Left lung (tissue), 10 donors: ENCODE data around the gene DHDDS. TPM values are rescaled to one million over a fixed set of nuclear protein-coding genes. Genes with fewer than 3 reads are reported as not detected.
A peak's percentile ranks its signal among the peaks of the same experiment; 100 is the strongest.

ENCODE experiments used
- ATAC-seq: fragments of 200-7000 bp; cut with Tn5 transposase; one replicate; pipeline ENCODE4 v1.9.1; 2020; ENCODE audit warnings: moderate library complexity
- DNase-seq, 4 donors: peaks; one replicate each; pipeline ENCODE4 v3.0.0-alpha.2; 2013 to 2020
- H3K27ac ChIP-seq, 2 donors: fragments of 200-600 bp; sonication (generic) in 1 of 2; one replicate each; pipeline versions ENCODE4 v1.5.0 to v1.8.0; 2020 to 2021
- H3K27me3 ChIP-seq, 2 donors: fragments of 200-600 bp; sonication (generic) in 1 of 2; one replicate each; pipeline versions ENCODE4 v1.5.0 to v1.8.0; 2020 to 2021
- H3K36me3 ChIP-seq, 2 donors: fragments of 200-600 bp; sonication (generic) in 1 of 2; one replicate each; pipeline versions ENCODE4 v1.5.0 to v1.8.0; 2020 to 2021
- H3K4me1 ChIP-seq, 2 donors: fragments of 200-600 bp; one replicate each; pipeline ENCODE4 v1.8.0; 2021
- H3K4me3 ChIP-seq, 2 donors: fragments of 200-600 bp; sonication (generic) in 1 of 2; one replicate each; pipeline versions ENCODE4 v1.5.0 to v1.8.0; 2020 to 2021; ENCODE audit warnings: mild to moderate bottlenecking in 1 of 2
- H3K9me3 ChIP-seq, 2 donors: fragments of 200-600 bp; sonication (generic) in 1 of 2; one replicate each; pipeline versions ENCODE4 v1.5.0 to v1.8.0; 2020 to 2021
- intact Hi-C, 2 donors: fragments of 100-400 bp; cut with DNase I; formaldehyde crosslinking; loops; one replicate each; pipeline versions ENCODE4 v1.11.2 to v1.14.2; 2022
- polyA plus RNA-seq, 6 donors: library from polyadenylated mRNA; unstranded; fragments of 120-200 nt; gene quantifications; one replicate each; pipeline ENCODE4 v1.2.1, GENCODE V29; 2013; ENCODE audit not compliant: insufficient read length in 6 of 6
- total RNA-seq, 2 donors: library from RNA; stranded (reverse); fragmentation: NEBNext Ultra II Directional; extraction: Animal tissue kit (Norgen Biotek cat#: 25700); gene quantifications; one replicate each; pipeline ENCODE4 v1.2.1, GENCODE V29; 2021
- TF ChIP-seq, protein P1 (sequence below), 2 donors: fragments of 200-600 bp; sonication (generic) in 1 of 2; IDR thresholded peaks; one replicate each; pipeline versions ENCODE4 v1.5.0 to v1.8.0; 2021; ENCODE audit warnings: antibody characterized with exemption in 2 of 2
- donor health status: DM: no; HTN: yes; CAD: no.
- donor health status: DM: no; HTN: no; CAD: no.

Gene DHDDS
- total and polyA plus RNA-seq, 8 donors: 34.5 to 56.0 (median 36.1) TPM

- no peak for DNase-seq
- H3K27me3 ChIP-seq: peaks cover 0 to 26% of the 10 kb centered on the region in 2 donors
- intact Hi-C loops: no loop called here
- H3K9me3 ChIP-seq: no peaks in the 10 kb centered on the region
- TF ChIP-seq, protein P1, sequence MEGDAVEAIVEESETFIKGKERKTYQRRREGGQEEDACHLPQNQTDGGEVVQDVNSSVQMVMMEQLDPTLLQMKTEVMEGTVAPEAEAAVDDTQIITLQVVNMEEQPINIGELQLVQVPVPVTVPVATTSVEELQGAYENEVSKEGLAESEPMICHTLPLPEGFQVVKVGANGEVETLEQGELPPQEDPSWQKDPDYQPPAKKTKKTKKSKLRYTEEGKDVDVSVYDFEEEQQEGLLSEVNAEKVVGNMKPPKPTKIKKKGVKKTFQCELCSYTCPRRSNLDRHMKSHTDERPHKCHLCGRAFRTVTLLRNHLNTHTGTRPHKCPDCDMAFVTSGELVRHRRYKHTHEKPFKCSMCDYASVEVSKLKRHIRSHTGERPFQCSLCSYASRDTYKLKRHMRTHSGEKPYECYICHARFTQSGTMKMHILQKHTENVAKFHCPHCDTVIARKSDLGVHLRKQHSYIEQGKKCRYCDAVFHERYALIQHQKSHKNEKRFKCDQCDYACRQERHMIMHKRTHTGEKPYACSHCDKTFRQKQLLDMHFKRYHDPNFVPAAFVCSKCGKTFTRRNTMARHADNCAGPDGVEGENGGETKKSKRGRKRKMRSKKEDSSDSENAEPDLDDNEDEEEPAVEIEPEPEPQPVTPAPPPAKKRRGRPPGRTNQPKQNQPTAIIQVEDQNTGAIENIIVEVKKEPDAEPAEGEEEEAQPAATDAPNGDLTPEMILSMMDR (IDR thresholded peaks at IDR 0.05): no peak
- H3K36me3 ChIP-seq: no peaks in the 10 kb centered on the region
- no peak overlapping the region for H3K27ac ChIP-seq
- no peak for ATAC-seq
- no peaks in the 10 kb centered on the region for H3K4me1 ChIP-seq
- no peak overlapping the region for H3K4me3 ChIP-seq
Measured at GRCh38 chr1:26388791-26389445, 43.2 kb upstream of the DHDDS start.

DNA sequence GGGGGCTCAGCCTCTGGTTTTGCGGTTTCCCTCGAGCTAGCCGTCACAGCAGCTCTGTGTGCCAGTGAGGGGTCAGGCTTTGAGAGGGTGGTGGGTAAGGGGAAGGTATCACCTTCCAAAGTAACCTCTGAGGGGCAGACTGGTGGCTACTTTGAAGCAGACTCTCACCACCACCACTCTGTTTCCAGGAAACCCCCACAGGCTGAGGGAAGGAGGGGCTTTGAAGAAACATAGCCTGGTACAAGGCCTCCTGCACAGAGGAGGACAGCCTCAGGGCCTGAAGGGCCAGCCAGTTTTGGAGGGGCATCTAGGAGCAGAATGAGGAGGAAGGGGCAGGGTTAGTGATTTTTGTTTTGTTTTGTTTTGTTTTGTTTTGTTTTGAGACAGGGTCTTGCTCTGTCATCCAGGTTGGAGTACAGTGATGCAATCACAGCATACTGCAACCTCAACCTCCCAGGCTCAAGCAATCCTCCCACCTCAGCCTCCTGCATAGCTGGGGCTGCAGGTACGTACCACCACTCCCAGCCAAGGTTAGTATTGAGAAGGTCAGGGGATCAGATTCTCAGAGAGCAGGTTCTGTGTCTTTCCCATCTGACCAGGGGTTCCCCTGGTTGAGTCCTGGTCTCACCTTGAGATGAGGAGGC lies 42.4 kb upstream of the DHDDS start:
- intact Hi-C loops: no loop called here
- no peak for DNase-seq
- Histone ChIP-seq H3K36me3 (no peaks in the 10 kb centered on the region), H3K27me3 (peaks cover 0 to 26% of the 10 kb centered on the region in 2 donors), H3K4me3 (no peak overlapping the region), H3K4me1 (no peaks in the 10 kb centered on the region), H3K27ac (no peak overlapping the region), H3K9me3 (no peaks in the 10 kb centered on the region)
- no peak for ATAC-seq
- TF ChIP-seq, protein P1 (IDR thresholded peaks at IDR 0.05): no peak

GRCh38 chr1:26391450-26391849 lies 40.7 kb upstream of the DHDDS start:
- no peaks in the 10 kb centered on the region for H3K36me3 ChIP-seq
- H3K4me3 ChIP-seq: no peak overlapping the region
- intact Hi-C loops: no loop called here
- H3K27me3 ChIP-seq: peaks cover 0 to 19% of the 10 kb centered on the region in 2 donors
- TF ChIP-seq, protein P1 (IDR thresholded peaks at IDR 0.05): peak; percentile 19 to 30
- ATAC-seq (peak; percentile 40), DNase-seq (no peak)
- no peaks in the 10 kb centered on the region for H3K4me1 ChIP-seq
- no peaks in the 10 kb centered on the region for H3K9me3 ChIP-seq
- no peak overlapping the region for H3K27ac ChIP-seq

GRCh38 chr1:26395754-26396153 lies 36.4 kb upstream of the DHDDS start:
- peaks cover 0 to 15% of the 10 kb centered on the region in 2 donors for H3K27me3 ChIP-seq
- no peak overlapping the region for H3K27ac ChIP-seq
- H3K9me3 ChIP-seq: no peaks in the 10 kb centered on the region
- TF ChIP-seq, protein P1 (IDR thresholded peaks at IDR 0.05): no peak
- H3K4me3 ChIP-seq: no peak overlapping the region
- no peaks in the 10 kb centered on the region for H3K36me3 ChIP-seq
- intact Hi-C loops: no loop called here
- H3K4me1 ChIP-seq: no peaks in the 10 kb centered on the region
- ATAC-seq (no peak), DNase-seq (no peak)

DNA sequence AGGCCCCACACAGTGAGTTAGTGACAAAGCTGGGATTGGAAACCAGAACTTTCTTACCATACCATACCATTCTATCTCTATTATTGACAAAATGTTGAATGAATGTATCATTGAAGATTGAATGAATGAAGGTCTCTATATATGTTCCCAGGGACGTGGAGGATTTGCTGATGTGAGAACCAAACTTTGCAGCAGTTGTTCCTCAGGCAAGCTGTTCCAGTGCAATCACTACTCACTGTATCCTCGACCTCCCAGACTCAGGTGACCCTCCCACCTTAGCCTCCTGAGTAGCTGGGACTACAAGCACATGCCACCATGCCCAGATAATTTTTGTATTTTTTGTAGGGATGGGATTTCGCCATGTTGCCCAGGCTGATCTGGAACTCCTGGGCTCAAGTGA lies 33.1 kb upstream of the DHDDS start:
- DNase-seq: no peak
- Histone ChIP-seq H3K9me3 (no peaks in the 10 kb centered on the region), H3K36me3 (no peaks in the 10 kb centered on the region), H3K27me3 (peaks cover 0 to 37% of the 10 kb centered on the region in 2 donors), H3K27ac (no peak overlapping the region), H3K4me1 (no peaks in the 10 kb centered on the region), H3K4me3 (no peak overlapping the region)
- ATAC-seq: no peak
- TF ChIP-seq, protein P1 (IDR thresholded peaks at IDR 0.05): no peak
- intact Hi-C loops: no loop called here
